HepG2 (cell line): ENCODE measurements around the gene AGER. TPM values are rescaled to one million over a fixed set of nuclear protein-coding genes. Genes with fewer than 3 reads are reported as not detected.

Experiments
- ERF ChIP-seq: IDR thresholded peaks from 2 replicates; pipeline ENCODE4 v1.6.1; 2018; ENCODE audit warnings: missing biosample characterization, missing genetic modification reagents
- ETS1 ChIP-seq: sonication (generic); formaldehyde crosslinking; IDR thresholded peaks from 2 replicates; pipeline ENCODE4 v1.4.0; 2020; ENCODE audit warnings: missing genetic modification reagents
- FOXO1 ChIP-seq: sonication (generic); formaldehyde crosslinking; IDR thresholded peaks from 2 replicates; pipeline ENCODE4 v1.4.0; 2020; ENCODE audit warnings: missing genetic modification reagents
- IKZF1 ChIP-seq: fragments of 450-650 bp; IDR thresholded peaks from 2 replicates; pipeline ENCODE4 v1.7.1; 2016
- KLF11 ChIP-seq: IDR thresholded peaks from 2 replicates; pipeline ENCODE4 v1.6.1; 2016; ENCODE audit warnings: missing compliant biosample characterization
- MATR3 ChIP-seq: sonication (generic); formaldehyde crosslinking; IDR thresholded peaks from 2 replicates; pipeline ENCODE4 v1.4.0; 2020; ENCODE audit warnings: missing genetic modification reagents
- MAX ChIP-seq: IDR thresholded peaks from 2 replicates; pipeline ENCODE4 v1.6.1; 2012; ENCODE audit warnings: inconsistent platforms
- MXI1 ChIP-seq: IDR thresholded peaks from 3 replicates; pipeline ENCODE4 v1.6.1; 2012; ENCODE audit warnings: low read depth, low read length, inconsistent platforms, borderline replicate concordance
- NONO ChIP-seq, 2 experiments: fragments of 450-650 bp in 1 of 2; sonication (generic) in 1 of 2; formaldehyde crosslinking in 1 of 2; IDR thresholded peaks in 1 of 2; conservative IDR thresholded peaks in 1 of 2; 2 replicates each; pipeline versions ENCODE4 v1.6.1 to v1.8.0; 2017 to 2022; ENCODE audit warnings: mild to moderate bottlenecking in 1 of 2, missing genetic modification reagents in 1 of 2, moderate library complexity in 1 of 2
- RAD21 ChIP-seq: fragments of 450-650 bp; formaldehyde crosslinking; IDR thresholded peaks from 2 replicates; pipeline ENCODE4 v1.5.0; 2020; ENCODE audit warnings: mild to moderate bottlenecking
- RBM22 ChIP-seq: fragments of 200-400 bp; formaldehyde crosslinking; optimal IDR thresholded peaks from 2 replicates; pipeline ENCODE3; 2017; ENCODE audit warnings: mild to moderate bottlenecking, low read length, moderate library complexity
- SCMH1 ChIP-seq: sonication (generic); formaldehyde crosslinking; IDR thresholded peaks from 2 replicates; pipeline ENCODE4 v1.9.0; 2021; ENCODE audit warnings: missing genetic modification reagents, mild to moderate bottlenecking, borderline replicate concordance
- TBX2 ChIP-seq: sonication (generic); formaldehyde crosslinking; IDR thresholded peaks from 2 replicates; pipeline ENCODE4 v1.5.0; 2020; ENCODE audit warnings: missing genetic modification reagents, mild to moderate bottlenecking, borderline replicate concordance
- TFDP2 ChIP-seq: sonication (generic); formaldehyde crosslinking; IDR thresholded peaks from 2 replicates; pipeline ENCODE4 v1.4.0; 2020; ENCODE audit warnings: missing genetic modification reagents
- ZGPAT ChIP-seq: IDR thresholded peaks from 2 replicates; pipeline ENCODE4 v1.6.1; 2016; ENCODE audit warnings: mild to moderate bottlenecking
- ZKSCAN8 ChIP-seq: IDR thresholded peaks from 2 replicates; pipeline ENCODE4 v1.6.1; 2016; ENCODE audit warnings: borderline replicate concordance, missing genetic modification reagents, missing compliant biosample characterization
- ZMAT3 ChIP-seq: sonication (generic); formaldehyde crosslinking; conservative IDR thresholded peaks from 2 replicates; pipeline ENCODE4 v1.7.0; 2021; ENCODE audit warnings: missing genetic modification reagents
- ZNF17 ChIP-seq: sonication (generic); formaldehyde crosslinking; IDR thresholded peaks from 2 replicates; pipeline ENCODE4 v1.5.0; 2020; ENCODE audit warnings: mild to moderate bottlenecking, missing genetic modification reagents
- ZNF260 ChIP-seq: sonication (generic); formaldehyde crosslinking; IDR thresholded peaks from 2 replicates; pipeline ENCODE4 v1.4.0; 2020; ENCODE audit warnings: missing genetic modification reagents, low read depth, mild to moderate bottlenecking, borderline replicate concordance
- ZNF589 ChIP-seq: sonication (generic); formaldehyde crosslinking; conservative IDR thresholded peaks from 2 replicates; pipeline ENCODE4 v1.8.0; 2022; ENCODE audit warnings: mild to moderate bottlenecking, moderate library complexity, missing genetic modification reagents
- ZNF660 ChIP-seq: sonication (generic); formaldehyde crosslinking; IDR thresholded peaks from 2 replicates; pipeline ENCODE4 v1.5.1; 2020; ENCODE audit warnings: mild to moderate bottlenecking, low read depth, missing genetic modification reagents, borderline replicate concordance
- ZNF710 ChIP-seq: sonication (generic); formaldehyde crosslinking; IDR thresholded peaks from 2 replicates; pipeline ENCODE4 v1.5.0; 2020; ENCODE audit warnings: mild to moderate bottlenecking, missing genetic modification reagents, borderline replicate concordance
- ZNF773 ChIP-seq: sonication (generic); formaldehyde crosslinking; IDR thresholded peaks from 2 replicates; pipeline ENCODE4 v1.4.0; 2020; ENCODE audit warnings: missing genetic modification reagents, borderline replicate concordance
- polyA plus RNA-seq, 8 experiments: library from polyadenylated mRNA; depleted of rRNA in 3 of 8; stranded (reverse) in 7 of 8; unstranded in 1 of 8; fragments of >200 nt; fragmentation: Illumina TruSeq in 4 of 8; extraction: Trizol in 4 of 8; gene quantifications; 2 replicates each; pipeline versions ENCODE4 v1.2.1 to v1.2.3, GENCODE V29; 2011 to 2016; ENCODE audit warnings: low read depth in 4 of 8, missing spikeins in 1 of 8, mixed read lengths in 1 of 8; ENCODE audit not compliant: insufficient read depth in 1 of 8
- total RNA-seq, 5 experiments: library from RNA; depleted of rRNA; stranded (reverse); fragments of >200 nt; fragmentation: Illumina TruSeq; extraction: Trizol; gene quantifications; 2 replicates each; pipeline ENCODE4 v1.2.3, GENCODE V29; 2016; ENCODE audit warnings: low read depth in 1 of 5

AGER gene
- total and polyA plus RNA-seq, 2 of the 13 experiments (the other 11 are each of a cell fraction or from before 2014, with no cell fraction given), result 1.9 to 5.1 TPM

GRCh38 chr6:32194825-32195651 is 11.0 kb upstream of the AGER start (continued):
- TF ChIP-seq NONO (IDR thresholded peaks at IDR 0.05) (no peak), NONO (CRISPR knock-in tag; conservative IDR thresholded peaks at IDR 0.05) (no peak), ETS1 (no peak), TFDP2 (CRISPR knock-in tag) (no peak), TBX2 (CRISPR knock-in tag) (no peak), ZMAT3 (CRISPR knock-in tag) (no peak), ZNF260 (no peak), MAX (no peak), ZGPAT (no peak; the same call in 1 of the 2 replicates), RAD21 (CRISPR knock-in tag) (peak; percentile 33; the same call in 1 of the 2 replicates), ZKSCAN8 (no peak), ERF (no peak), FOXO1 (no peak), RBM22 (no peak), ZNF660 (CRISPR knock-in tag) (no peak), ZNF589 (CRISPR knock-in tag) (no peak), SCMH1 (CRISPR knock-in tag) (no peak), ZNF17 (CRISPR knock-in tag) (no peak), KLF11 (no peak), MXI1 (no peak), ZNF710 (CRISPR knock-in tag) (no peak), MATR3 (CRISPR knock-in tag) (no peak), ZNF773 (CRISPR knock-in tag) (no peak), IKZF1 (no peak)
